ENCODE measurements around the gene DMRT3. TPM values are rescaled to one million over a fixed set of nuclear protein-coding genes. Genes with fewer than 3 reads are reported as not detected.

DMRT3 gene
- polyA plus RNA-seq, 1 donor from 2014 or later = not detected

DNA sequence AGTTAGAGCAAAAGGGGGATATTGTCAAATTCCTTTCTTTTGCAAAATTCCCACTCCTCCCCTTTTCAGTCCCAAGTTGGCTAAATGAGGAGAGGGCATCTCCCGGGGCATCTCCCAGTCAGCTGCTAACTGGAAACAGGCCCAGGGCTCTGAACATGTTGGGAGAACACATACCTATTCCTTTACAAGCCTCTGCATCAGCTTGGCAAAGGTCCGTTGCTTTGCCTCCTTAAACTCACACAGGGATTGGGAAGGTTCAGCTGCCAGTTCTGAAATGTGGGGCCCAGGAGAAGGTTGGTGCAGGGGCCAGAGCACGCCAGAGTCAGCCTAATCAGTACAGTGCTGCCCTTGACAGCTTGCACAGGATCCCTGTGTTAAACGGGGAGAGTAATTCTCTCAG lies 11.0 kb upstream of the DMRT3 start:
- TF ChIP-seq RAD21 (conservative IDR thresholded peaks at IDR 0.05) (no peak), EZH2 (IDR thresholded peaks at IDR 0.05; ENCODE audit: borderline replicate concordance, insufficient read depth, low read length, poor library complexity, severe bottlenecking) (no peak)
- TF ChIP-seq, protein P1, sequence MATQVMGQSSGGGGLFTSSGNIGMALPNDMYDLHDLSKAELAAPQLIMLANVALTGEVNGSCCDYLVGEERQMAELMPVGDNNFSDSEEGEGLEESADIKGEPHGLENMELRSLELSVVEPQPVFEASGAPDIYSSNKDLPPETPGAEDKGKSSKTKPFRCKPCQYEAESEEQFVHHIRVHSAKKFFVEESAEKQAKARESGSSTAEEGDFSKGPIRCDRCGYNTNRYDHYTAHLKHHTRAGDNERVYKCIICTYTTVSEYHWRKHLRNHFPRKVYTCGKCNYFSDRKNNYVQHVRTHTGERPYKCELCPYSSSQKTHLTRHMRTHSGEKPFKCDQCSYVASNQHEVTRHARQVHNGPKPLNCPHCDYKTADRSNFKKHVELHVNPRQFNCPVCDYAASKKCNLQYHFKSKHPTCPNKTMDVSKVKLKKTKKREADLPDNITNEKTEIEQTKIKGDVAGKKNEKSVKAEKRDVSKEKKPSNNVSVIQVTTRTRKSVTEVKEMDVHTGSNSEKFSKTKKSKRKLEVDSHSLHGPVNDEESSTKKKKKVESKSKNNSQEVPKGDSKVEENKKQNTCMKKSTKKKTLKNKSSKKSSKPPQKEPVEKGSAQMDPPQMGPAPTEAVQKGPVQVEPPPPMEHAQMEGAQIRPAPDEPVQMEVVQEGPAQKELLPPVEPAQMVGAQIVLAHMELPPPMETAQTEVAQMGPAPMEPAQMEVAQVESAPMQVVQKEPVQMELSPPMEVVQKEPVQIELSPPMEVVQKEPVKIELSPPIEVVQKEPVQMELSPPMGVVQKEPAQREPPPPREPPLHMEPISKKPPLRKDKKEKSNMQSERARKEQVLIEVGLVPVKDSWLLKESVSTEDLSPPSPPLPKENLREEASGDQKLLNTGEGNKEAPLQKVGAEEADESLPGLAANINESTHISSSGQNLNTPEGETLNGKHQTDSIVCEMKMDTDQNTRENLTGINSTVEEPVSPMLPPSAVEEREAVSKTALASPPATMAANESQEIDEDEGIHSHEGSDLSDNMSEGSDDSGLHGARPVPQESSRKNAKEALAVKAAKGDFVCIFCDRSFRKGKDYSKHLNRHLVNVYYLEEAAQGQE (IDR thresholded peaks at IDR 0.05; ENCODE audit: borderline replicate concordance) = no peak
- Histone ChIP-seq H3K4me3 (ENCODE audit: low read length) (no peak overlapping the region), H3K4me2 (ENCODE audit: low read length) (no peak overlapping the region), H3K9me3 (ENCODE audit: low read length) (no peaks in the 10 kb centered on the region), H3K9me2 (ENCODE audit: insufficient read depth, low read length) (no peaks in the 10 kb centered on the region), H3K79me2 (replicated peaks; ENCODE audit: insufficient read depth, low read length) (no peaks in the 10 kb centered on the region), H3K27me3 (ENCODE audit: insufficient read depth, low read depth, low read length) (peaks cover 87% of the 10 kb centered on the region), H3K36me3 (ENCODE audit: insufficient read depth, low read length) (no peaks in the 10 kb centered on the region), H3F3A (ENCODE audit: insufficient read depth, low read length, poor library complexity, severe bottlenecking) (no peaks in the 10 kb centered on the region), H3K9ac (ENCODE audit: low read length) (no peak overlapping the region), H2AFZ (ENCODE audit: low read depth, low read length) (no peak overlapping the region), H3K27ac (ENCODE audit: low read length) (no peak overlapping the region), H4K20me1 (ENCODE audit: insufficient read depth) (no peaks in the 10 kb centered on the region)

DNA sequence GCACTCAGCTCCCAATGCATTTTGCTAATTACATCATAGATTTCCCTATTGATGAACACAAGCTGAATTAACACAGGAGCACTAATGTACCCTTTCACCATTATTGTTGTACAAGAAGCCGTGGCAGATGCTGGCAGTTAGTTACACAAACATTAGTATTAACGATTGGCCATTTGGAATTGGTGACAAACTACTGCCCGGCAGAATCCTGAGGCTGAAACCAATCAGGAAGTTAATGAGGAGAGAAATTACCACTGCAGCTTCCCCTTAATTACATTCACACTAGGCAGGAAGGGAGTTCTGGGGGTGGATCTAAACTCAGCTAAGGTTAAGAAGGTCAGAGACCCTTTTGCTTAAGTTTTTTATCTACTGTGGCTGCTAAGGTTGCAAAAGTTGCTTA lies 9.6 kb upstream of the DMRT3 start:
- Histone ChIP-seq H3K4me2 (ENCODE audit: low read length) (no peak overlapping the region), H3K4me3 (ENCODE audit: low read length) (no peak overlapping the region), H3K36me3 (ENCODE audit: insufficient read depth, low read length) (no peaks in the 10 kb centered on the region), H3F3A (ENCODE audit: insufficient read depth, low read length, poor library complexity, severe bottlenecking) (no peaks in the 10 kb centered on the region), H4K20me1 (ENCODE audit: insufficient read depth) (no peaks in the 10 kb centered on the region), H3K79me2 (replicated peaks; ENCODE audit: insufficient read depth, low read length) (no peaks in the 10 kb centered on the region), H3K9ac (ENCODE audit: low read length) (no peak overlapping the region), H3K9me2 (ENCODE audit: insufficient read depth, low read length) (no peaks in the 10 kb centered on the region), H3K27ac (ENCODE audit: low read length) (no peak overlapping the region), H2AFZ (ENCODE audit: low read depth, low read length) (no peak overlapping the region), H3K9me3 (ENCODE audit: low read length) (no peaks in the 10 kb centered on the region), H3K27me3 (ENCODE audit: insufficient read depth, low read depth, low read length) (peaks cover 88% of the 10 kb centered on the region)
- TF ChIP-seq, protein P1 (IDR thresholded peaks at IDR 0.05; ENCODE audit: borderline replicate concordance) = no peak
- TF ChIP-seq SMC3 (conservative IDR thresholded peaks at IDR 0.05; ENCODE audit: poor library complexity) (no peak), TAF1 (IDR thresholded peaks at IDR 0.05; ENCODE audit: low read depth) (no peak), EZH2 (IDR thresholded peaks at IDR 0.05; ENCODE audit: borderline replicate concordance, insufficient read depth, low read length, poor library complexity, severe bottlenecking) (no peak), RAD21 (conservative IDR thresholded peaks at IDR 0.05) (no peak), POLR2AphosphoS5 (IDR thresholded peaks at IDR 0.05) (no peak), EP300 (conservative IDR thresholded peaks at IDR 0.05; ENCODE audit: poor library complexity, severe bottlenecking) (no peak), MXI1 (conservative IDR thresholded peaks at IDR 0.05; ENCODE audit: poor library complexity, severe bottlenecking) (no peak)
- TF ChIP-seq, protein P2, sequence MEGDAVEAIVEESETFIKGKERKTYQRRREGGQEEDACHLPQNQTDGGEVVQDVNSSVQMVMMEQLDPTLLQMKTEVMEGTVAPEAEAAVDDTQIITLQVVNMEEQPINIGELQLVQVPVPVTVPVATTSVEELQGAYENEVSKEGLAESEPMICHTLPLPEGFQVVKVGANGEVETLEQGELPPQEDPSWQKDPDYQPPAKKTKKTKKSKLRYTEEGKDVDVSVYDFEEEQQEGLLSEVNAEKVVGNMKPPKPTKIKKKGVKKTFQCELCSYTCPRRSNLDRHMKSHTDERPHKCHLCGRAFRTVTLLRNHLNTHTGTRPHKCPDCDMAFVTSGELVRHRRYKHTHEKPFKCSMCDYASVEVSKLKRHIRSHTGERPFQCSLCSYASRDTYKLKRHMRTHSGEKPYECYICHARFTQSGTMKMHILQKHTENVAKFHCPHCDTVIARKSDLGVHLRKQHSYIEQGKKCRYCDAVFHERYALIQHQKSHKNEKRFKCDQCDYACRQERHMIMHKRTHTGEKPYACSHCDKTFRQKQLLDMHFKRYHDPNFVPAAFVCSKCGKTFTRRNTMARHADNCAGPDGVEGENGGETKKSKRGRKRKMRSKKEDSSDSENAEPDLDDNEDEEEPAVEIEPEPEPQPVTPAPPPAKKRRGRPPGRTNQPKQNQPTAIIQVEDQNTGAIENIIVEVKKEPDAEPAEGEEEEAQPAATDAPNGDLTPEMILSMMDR (IDR thresholded peaks at IDR 0.05; ENCODE audit: poor library complexity, severe bottlenecking) = no peak

Data from neural cell (in vitro differentiated cells).